Nephron (organoid): ENCODE measurements around the gene PLP1.
A peak's percentile ranks its signal among the peaks of the same experiment; 100 is the strongest.
"Not testable (repeated sequence)": the region's sequence is repeated elsewhere in the genome, so short reads cannot be mapped to it uniquely, and the experiment has no call there.

ENCODE experiments used
- H3K27ac Mint-ChIP-seq, 3 experiments: 2 replicates each; pipeline ENCODE4 v1.8.0; 2020; ENCODE audit warnings: mixed read lengths in 3 of 3, mild to moderate bottlenecking in 2 of 3, moderate library complexity in 1 of 3
- H3K27me3 Mint-ChIP-seq: 2 replicates; pipeline ENCODE4 v1.8.0; 2021; ENCODE audit warnings: low read depth, mild to moderate bottlenecking, moderate library complexity, mixed read lengths
- H3K36me3 Mint-ChIP-seq: 2 replicates; pipeline ENCODE4 v1.8.0; 2020; ENCODE audit warnings: low read depth, mixed read lengths
- H3K4me1 Mint-ChIP-seq: 2 replicates; pipeline ENCODE4 v1.8.0; 2020; ENCODE audit warnings: mixed read lengths
- H3K4me3 Mint-ChIP-seq, 3 experiments: 2 replicates each; pipeline ENCODE4 v1.8.0; 2020; ENCODE audit warnings: mild to moderate bottlenecking in 3 of 3, mixed read lengths in 3 of 3, moderate library complexity in 2 of 3
- H3K9me3 Mint-ChIP-seq: 2 replicates; pipeline ENCODE4 v1.8.0; 2020; ENCODE audit warnings: mixed read lengths
- CTCF ChIP-seq, 3 experiments: fragments of 200-600 bp; sonication (generic); IDR thresholded peaks; one replicate each; pipeline ENCODE4 v1.5.0; 2021; ENCODE audit warnings: antibody characterized with exemption in 3 of 3; ENCODE audit not compliant: unreplicated experiment in 3 of 3

PLP1 gene

GRCh38 chrX:103806862-103807474, 30.3 kb downstream of the PLP1 start:
- no peaks in the 10 kb centered on the region for H3K9me3 Mint-ChIP-seq
- TF ChIP-seq CTCF (IDR thresholded peaks at IDR 0.05; ENCODE audit: unreplicated experiment in 3 of 3), result no peak
- no peaks in the 10 kb centered on the region for H3K27me3 Mint-ChIP-seq
- no peak overlapping the region for H3K4me3 Mint-ChIP-seq
- H3K4me1 Mint-ChIP-seq, result no peaks in the 10 kb centered on the region
- H3K27ac Mint-ChIP-seq, result peak overlapping the region in 1 of 3 experiments; percentile 76
- H3K36me3 Mint-ChIP-seq, result no peaks in the 10 kb centered on the region

- Mint-ChIP-seq H3K4me1 (no peaks in the 10 kb centered on the region), H3K36me3 (no peaks in the 10 kb centered on the region), H3K27me3 (no peaks in the 10 kb centered on the region), H3K27ac (no peak overlapping the region), H3K9me3 (no peaks in the 10 kb centered on the region), H3K4me3 (no peak overlapping the region)
- no peak for TF ChIP-seq CTCF (IDR thresholded peaks at IDR 0.05; ENCODE audit: unreplicated experiment in 3 of 3)
Observed at GRCh38 chrX:103811858-103812257, 35.2 kb downstream of the PLP1 start.

- H3K27ac Mint-ChIP-seq, H3K36me3 Mint-ChIP-seq, H3K4me3 Mint-ChIP-seq, H3K9me3 Mint-ChIP-seq, H3K27me3 Mint-ChIP-seq, H3K4me1 Mint-ChIP-seq: not testable (repeated sequence)
Observed at GRCh38 chrX:103817101-103817500, 40.5 kb downstream of the PLP1 start.

GRCh38 chrX:103817502-103817901, 40.9 kb downstream of the PLP1 start:
- H3K9me3 Mint-ChIP-seq, result no peaks in the 10 kb centered on the region
- no peak overlapping the region for H3K4me3 Mint-ChIP-seq
- no peaks in the 10 kb centered on the region for H3K36me3 Mint-ChIP-seq
- H3K27me3 Mint-ChIP-seq, result no peaks in the 10 kb centered on the region
- H3K4me1 Mint-ChIP-seq, result no peaks in the 10 kb centered on the region
- peak; percentile 63 to 73 (median 67) for TF ChIP-seq CTCF (IDR thresholded peaks at IDR 0.05; ENCODE audit: unreplicated experiment in 3 of 3)
- no peak overlapping the region for H3K27ac Mint-ChIP-seq

GRCh38 chrX:103818842-103819619, 42.4 kb downstream of the PLP1 start:
- Mint-ChIP-seq H3K4me1 (no peaks in the 10 kb centered on the region), H3K27ac (no peak overlapping the region), H3K36me3 (no peaks in the 10 kb centered on the region), H3K27me3 (no peaks in the 10 kb centered on the region), H3K4me3 (no peak overlapping the region), H3K9me3 (no peaks in the 10 kb centered on the region)
- TF ChIP-seq CTCF (IDR thresholded peaks at IDR 0.05; ENCODE audit: unreplicated experiment in 3 of 3), result no peak

GRCh38 chrX:103820802-103821201, 44.2 kb downstream of the PLP1 start:
- not testable (repeated sequence) for H3K4me1 Mint-ChIP-seq, H3K27me3 Mint-ChIP-seq, H3K4me3 Mint-ChIP-seq, H3K9me3 Mint-ChIP-seq, H3K27ac Mint-ChIP-seq, H3K36me3 Mint-ChIP-seq

- H3K27me3 Mint-ChIP-seq, result no peaks in the 10 kb centered on the region
- H3K36me3 Mint-ChIP-seq, result no peaks in the 10 kb centered on the region
- H3K27ac Mint-ChIP-seq, result no peak overlapping the region
- H3K9me3 Mint-ChIP-seq, result no peaks in the 10 kb centered on the region
- no peak for TF ChIP-seq CTCF (IDR thresholded peaks at IDR 0.05; ENCODE audit: unreplicated experiment in 3 of 3)
- H3K4me1 Mint-ChIP-seq, result peaks cover 5% of the 10 kb centered on the region
- no peak overlapping the region for H3K4me3 Mint-ChIP-seq
Observed at GRCh38 chrX:103823591-103823990, 47.0 kb downstream of the PLP1 start.
